22Rv1 (cell line): ENCODE measurements around the gene GIMAP2.
"Not testable (repeated sequence)": the region's sequence is repeated elsewhere in the genome, so short reads cannot be mapped to it uniquely, and the experiment has no call there.

Experiments
- H3K27ac ChIP-seq: fragments of 450-650 bp; 2 replicates; pipeline ENCODE4 v1.5.1; 2017
- ZFX ChIP-seq: fragments of 450-650 bp; IDR thresholded peaks from 2 replicates; pipeline ENCODE4 v1.6.1; 2017; ENCODE audit warnings: antibody characterized with exemption, borderline replicate concordance
- TF ChIP-seq, protein P1 (sequence below): fragments of 450-650 bp; IDR thresholded peaks from 2 replicates; pipeline ENCODE4 v1.5.1; 2017; ENCODE audit warnings: mild to moderate bottlenecking

Gene GIMAP2

DNA sequence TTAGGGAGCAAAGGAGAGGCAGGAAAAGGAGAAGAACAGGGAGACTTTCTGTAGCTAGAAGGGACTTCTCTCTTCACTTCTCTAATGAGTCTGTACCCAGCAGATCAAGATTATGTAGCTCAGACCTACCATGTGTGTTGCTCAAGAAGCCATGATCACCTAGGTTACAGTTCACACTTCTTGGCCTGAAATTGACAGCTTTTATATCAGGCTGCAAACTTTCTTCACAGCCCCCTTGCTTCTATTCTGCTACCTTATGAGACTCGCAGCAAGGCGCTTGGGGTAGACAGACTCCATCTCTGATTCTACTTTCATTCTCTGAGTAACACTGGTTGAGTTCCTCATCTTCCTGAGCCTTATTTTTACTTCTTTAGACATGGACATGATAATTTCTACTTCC, 19.6 kb upstream of the GIMAP2 start:
- no peak overlapping the region for H3K27ac ChIP-seq
- no peak for TF ChIP-seq ZFX
- TF ChIP-seq, protein P1, sequence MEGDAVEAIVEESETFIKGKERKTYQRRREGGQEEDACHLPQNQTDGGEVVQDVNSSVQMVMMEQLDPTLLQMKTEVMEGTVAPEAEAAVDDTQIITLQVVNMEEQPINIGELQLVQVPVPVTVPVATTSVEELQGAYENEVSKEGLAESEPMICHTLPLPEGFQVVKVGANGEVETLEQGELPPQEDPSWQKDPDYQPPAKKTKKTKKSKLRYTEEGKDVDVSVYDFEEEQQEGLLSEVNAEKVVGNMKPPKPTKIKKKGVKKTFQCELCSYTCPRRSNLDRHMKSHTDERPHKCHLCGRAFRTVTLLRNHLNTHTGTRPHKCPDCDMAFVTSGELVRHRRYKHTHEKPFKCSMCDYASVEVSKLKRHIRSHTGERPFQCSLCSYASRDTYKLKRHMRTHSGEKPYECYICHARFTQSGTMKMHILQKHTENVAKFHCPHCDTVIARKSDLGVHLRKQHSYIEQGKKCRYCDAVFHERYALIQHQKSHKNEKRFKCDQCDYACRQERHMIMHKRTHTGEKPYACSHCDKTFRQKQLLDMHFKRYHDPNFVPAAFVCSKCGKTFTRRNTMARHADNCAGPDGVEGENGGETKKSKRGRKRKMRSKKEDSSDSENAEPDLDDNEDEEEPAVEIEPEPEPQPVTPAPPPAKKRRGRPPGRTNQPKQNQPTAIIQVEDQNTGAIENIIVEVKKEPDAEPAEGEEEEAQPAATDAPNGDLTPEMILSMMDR = no peak

DNA sequence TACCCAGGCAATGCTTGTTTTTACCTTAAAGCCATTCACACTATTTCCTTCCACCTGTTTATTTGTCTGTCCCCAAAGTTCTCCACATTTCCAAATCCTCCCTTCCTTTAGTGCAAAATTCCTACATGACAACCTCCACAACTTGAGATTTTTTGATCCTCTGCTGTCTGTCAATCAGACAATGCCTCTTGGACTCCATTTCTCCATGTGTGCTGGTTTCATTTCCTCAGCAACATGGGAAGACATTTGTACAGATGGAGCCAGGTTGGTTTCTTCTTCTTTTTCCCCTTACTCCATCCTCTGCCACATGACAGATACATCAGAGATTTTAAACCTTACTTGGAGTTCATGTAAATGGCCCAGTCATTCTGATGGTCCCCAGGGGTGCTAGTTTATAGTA, 19.1 kb upstream of the GIMAP2 start:
- TF ChIP-seq, protein P1 = no peak
- no peak for TF ChIP-seq ZFX
- H3K27ac ChIP-seq = no peak overlapping the region

DNA sequence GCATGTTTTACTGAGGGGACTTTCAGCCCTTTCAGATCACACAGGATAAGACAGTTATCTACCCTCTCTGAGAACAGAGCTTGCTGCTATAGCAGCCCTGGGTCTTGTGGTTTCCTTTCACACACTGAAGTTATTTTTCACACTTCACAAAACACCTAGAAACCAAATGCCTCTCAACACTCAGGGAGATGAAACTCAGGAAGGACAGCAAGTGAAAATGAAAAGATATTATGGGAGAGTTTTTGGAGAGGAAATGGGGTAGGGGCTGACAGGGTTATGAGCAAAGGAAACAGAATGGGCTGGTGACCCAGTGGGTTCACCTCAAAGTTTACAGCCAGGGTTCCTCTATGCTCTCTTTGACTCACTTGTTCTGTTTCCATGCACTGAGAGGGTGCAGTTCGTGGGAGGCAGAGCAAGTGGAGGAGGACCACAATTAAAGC, 17.0 kb upstream of the GIMAP2 start:
- TF ChIP-seq ZFX = no peak
- TF ChIP-seq, protein P1 = no peak
- no peak overlapping the region for H3K27ac ChIP-seq

DNA sequence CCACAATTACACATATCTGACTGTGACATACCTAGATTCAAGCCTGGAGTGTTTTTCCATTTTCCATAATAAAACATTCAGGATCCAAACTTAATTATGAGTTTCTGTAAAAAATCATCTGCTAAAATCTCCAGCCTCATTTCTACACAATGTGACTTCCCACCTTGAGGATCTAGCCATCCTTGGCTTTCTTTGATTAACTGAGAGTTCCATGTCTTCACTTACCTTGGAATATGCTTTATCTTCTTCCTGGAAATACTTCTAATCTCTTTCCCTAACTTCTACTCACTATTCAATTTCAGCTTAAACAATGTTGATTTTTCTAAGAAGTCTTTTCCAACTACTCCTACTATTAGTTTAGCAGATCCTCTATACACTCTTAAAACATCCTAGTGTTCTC, 16.5 kb upstream of the GIMAP2 start:
- TF ChIP-seq, protein P1 = no peak
- H3K27ac ChIP-seq = no peak overlapping the region

DNA sequence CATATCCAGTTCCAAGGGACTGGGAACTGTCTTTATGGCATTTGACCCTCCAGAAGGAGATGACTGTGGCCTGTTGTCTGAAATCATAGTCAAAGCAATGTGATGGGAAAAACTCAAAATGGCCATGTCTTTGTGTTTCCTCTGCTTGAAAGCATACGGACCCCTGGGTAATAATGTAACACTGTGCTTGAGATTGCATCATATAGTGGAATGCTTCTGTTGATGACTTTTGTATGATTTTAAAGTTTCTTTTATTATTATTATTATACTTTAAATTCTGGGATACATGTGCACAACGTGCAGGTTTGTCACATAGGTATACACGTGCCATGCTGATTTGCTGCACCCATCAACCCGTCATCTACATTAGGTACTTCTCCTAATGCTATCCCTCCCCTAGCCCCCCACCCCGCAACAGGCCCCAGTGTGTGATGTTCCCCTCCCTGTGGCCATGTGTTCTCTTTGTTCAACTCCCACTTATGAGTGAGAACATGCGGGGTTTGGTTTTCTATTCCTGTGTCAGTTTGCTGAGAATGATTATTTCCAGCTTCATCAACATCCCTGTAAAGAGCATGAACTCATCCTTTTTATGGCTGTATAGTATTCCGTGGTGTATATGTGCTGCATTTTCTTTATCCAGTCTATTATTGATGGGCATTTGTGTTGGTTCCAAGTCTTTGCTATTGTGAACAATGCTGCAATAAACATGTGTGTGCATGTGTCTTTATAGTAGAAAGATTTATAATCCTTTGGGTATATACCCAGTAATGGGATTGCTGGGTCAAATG, 13.5 kb upstream of the GIMAP2 start:
- not testable (repeated sequence) for H3K27ac ChIP-seq

DNA sequence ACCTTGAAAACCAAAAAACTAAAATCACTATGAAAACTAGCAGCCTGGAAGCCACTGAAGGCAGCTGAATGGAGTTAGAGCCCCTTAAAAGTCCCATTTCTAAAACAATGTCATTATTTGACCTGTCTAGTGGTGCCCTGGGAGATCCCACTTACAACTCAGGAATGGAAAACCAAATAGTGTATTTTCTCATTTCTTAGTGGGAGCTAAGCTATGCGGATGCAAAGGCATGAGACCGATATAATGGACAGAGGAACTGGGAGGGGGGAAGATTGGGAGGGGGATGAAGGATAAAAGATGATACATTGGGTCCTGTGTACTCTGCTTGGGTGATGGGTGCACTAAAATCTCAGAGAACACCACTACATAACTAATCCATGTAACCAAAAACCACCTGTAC, 9.8 kb upstream of the GIMAP2 start:
- no peak for TF ChIP-seq ZFX
- TF ChIP-seq, protein P1 = no peak
- H3K27ac ChIP-seq = no peak overlapping the region

DNA sequence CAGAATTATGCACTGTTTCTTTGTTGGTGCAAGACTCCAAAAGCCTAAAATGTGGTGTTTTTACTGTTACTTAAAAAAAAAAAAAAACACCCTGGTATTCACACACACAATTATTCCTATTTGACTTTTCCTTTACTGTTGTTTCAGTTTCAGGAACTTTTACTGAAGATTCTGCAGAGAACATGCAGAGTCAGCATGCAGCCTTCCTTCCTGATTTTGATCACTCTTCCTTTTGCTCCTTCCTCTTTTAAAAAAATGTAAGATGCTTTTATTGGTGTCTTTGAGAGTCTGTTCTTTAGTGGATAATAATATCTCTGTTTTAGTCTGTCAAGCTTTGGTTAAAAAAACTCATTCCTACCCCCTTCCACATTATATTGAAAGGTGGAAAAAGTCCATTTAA, 9.2 kb upstream of the GIMAP2 start:
- not testable (repeated sequence) for H3K27ac ChIP-seq

DNA sequence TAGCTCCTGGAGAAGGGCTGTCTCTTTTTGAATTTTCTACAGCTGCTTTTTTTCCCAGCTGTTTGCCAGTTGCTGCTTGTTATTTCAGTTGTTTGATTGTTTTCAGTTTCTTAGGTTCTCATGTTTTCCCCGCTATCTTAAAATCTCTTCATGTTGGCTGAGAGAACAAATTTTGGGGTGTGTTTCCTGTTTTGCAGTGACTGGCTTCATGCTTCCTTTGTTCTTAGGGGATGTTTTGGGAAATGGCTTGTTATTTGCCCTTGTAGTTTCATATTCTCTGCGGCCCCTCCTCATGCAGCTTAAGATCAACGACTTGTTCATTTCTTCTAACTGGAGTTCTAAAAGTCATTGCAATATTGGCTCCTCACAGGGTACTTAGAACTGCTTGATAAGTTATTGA, 8.7 kb upstream of the GIMAP2 start:
- not testable (repeated sequence) for H3K27ac ChIP-seq

DNA sequence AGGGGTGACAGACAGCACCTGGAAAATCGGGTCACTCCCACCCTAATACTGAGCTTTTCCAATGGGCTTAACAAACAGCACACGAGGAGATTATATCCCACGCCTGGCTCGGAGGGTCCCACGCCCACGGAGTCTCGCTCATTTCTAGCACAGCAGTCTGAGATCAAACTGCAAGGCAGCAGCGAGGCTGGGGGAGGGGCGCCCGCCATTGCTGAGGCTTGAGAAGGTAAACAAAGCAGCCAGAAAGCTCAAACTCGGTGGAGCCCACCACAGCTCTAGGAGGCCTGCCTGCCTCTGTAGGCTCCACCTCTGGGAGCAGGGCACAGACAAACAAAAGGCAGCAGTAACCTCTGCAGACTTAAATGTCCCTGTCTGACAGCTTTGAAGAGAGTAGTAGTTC, 6.9 kb upstream of the GIMAP2 start:
- H3K27ac ChIP-seq = not testable (repeated sequence)

DNA sequence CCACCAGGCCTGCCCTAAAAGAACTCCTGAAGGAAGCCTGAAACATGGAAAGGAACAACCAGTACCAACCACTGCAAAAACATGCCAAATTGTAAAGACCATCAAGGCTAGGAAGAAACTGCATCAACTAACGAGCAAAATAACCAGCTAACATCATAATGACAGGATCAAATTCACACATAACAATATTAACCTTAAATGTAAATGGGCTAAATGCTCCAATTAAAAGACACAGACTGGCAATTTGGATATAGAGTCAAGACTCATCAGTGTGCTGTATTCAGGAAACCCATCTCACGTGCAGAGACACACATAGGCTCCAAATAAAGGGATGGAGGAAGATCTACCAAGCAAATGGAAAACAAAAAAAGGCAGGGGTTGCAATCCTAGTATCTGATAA, 5.1 kb upstream of the GIMAP2 start:
- not testable (repeated sequence) for H3K27ac ChIP-seq
